HEK293T (cell line): ENCODE data around the gene STPG1.

Source experiments
- CTCF ChIA-PET: fragments of 350-600 bp; formaldehyde crosslinking; extraction: SDS; loops from one replicate; lab custom pipeline; 2021; ENCODE audit warnings: antibody characterized with exemption, inconsistent platforms; lab: Yijun Ruan, JAX
- POLR2A ChIA-PET: fragments of 350-600 bp; formaldehyde crosslinking; extraction: SDS; loops from one replicate; lab custom pipeline; 2020; ENCODE audit warnings: antibody characterized with exemption, inconsistent platforms; lab: Yijun Ruan, JAX
- DNase-seq: peaks from one replicate; pipeline ENCODE4 v3.0.0; 2012; ENCODE audit warnings: mixed read lengths; ENCODE audit errors: extremely low spot score
- ARNT ChIP-seq: fragments of 450-650 bp; IDR thresholded peaks from 2 replicates; pipeline ENCODE4 v1.6.1; 2017; ENCODE audit warnings: mild to moderate bottlenecking
- BHLHE40 ChIP-seq: fragments of 450-650 bp; IDR thresholded peaks from 2 replicates; pipeline ENCODE4 v1.6.1; 2016; ENCODE audit warnings: mild to moderate bottlenecking, moderate library complexity, borderline replicate concordance
- CTBP1 ChIP-seq: fragments of 450-650 bp; IDR thresholded peaks from 2 replicates; pipeline ENCODE4 v1.6.1; 2016; ENCODE audit warnings: borderline replicate concordance
- ELF4 ChIP-seq: fragments of 450-650 bp; IDR thresholded peaks from 2 replicates; pipeline ENCODE4 v1.6.1; 2017; ENCODE audit warnings: antibody characterized with exemption
- FOXA1 ChIP-seq: fragments of 450-650 bp; IDR thresholded peaks from 2 replicates; pipeline ENCODE4 v1.6.1; 2016; ENCODE audit warnings: mild to moderate bottlenecking
- FOXK2 ChIP-seq: fragments of 450-650 bp; IDR thresholded peaks from 2 replicates; pipeline ENCODE4 v1.6.1; 2016; ENCODE audit warnings: mild to moderate bottlenecking
- FOXM1 ChIP-seq: fragments of 450-650 bp; IDR thresholded peaks from 2 replicates; pipeline ENCODE4 v1.6.1; 2017; ENCODE audit warnings: mild to moderate bottlenecking, borderline replicate concordance
- HDGF ChIP-seq: fragments of 450-650 bp; IDR thresholded peaks from 2 replicates; pipeline ENCODE4 v1.6.1; 2017; ENCODE audit warnings: antibody characterized with exemption, borderline replicate concordance
- L3MBTL2 ChIP-seq: fragments of 450-650 bp; conservative IDR thresholded peaks from 2 replicates; pipeline ENCODE4 v1.6.1; 2016; ENCODE audit warnings: mild to moderate bottlenecking
- LEF1 ChIP-seq: fragments of 450-650 bp; IDR thresholded peaks from 2 replicates; pipeline ENCODE4 v1.6.1; 2017; ENCODE audit warnings: mild to moderate bottlenecking, borderline replicate concordance
- NFRKB ChIP-seq: fragments of 450-650 bp; IDR thresholded peaks from 2 replicates; pipeline ENCODE4 v1.6.1; 2016; ENCODE audit warnings: mild to moderate bottlenecking, moderate library complexity
- PKNOX1 ChIP-seq: fragments of 450-650 bp; IDR thresholded peaks from 2 replicates; pipeline ENCODE4 v1.6.1; 2016
- SP1 ChIP-seq: fragments of 450-650 bp; IDR thresholded peaks from 2 replicates; pipeline ENCODE4 v1.6.1; 2017
- SUZ12 ChIP-seq: fragments of 450-650 bp; IDR thresholded peaks from 2 replicates; pipeline ENCODE4 v1.6.1; 2016; ENCODE audit warnings: mild to moderate bottlenecking
- TARDBP ChIP-seq: fragments of 450-650 bp; IDR thresholded peaks from 2 replicates; pipeline ENCODE4 v1.6.1; 2016
- ZNF384 ChIP-seq: fragments of 450-650 bp; IDR thresholded peaks from 2 replicates; pipeline ENCODE4 v1.6.1; 2016

Gene STPG1

GRCh38 chr1:24441996-24442668 is 28.6 kb upstream of the STPG1 start:
- CTCF ChIA-PET, result interaction anchor here (0.7 to 1.6 kb wide), 2 partner anchors 27 to 100 kb away, joined by 3 to 6 read pairs; partner anchors contain the start of gene NIPAL3
- POLR2A ChIA-PET, result no interaction called here

GRCh38 chr1:24441480-24441879 is 27.9 kb upstream of the STPG1 start:
- no peak for TF ChIP-seq FOXM1
- no peak for TF ChIP-seq FOXA1
- no peak for TF ChIP-seq CTBP1
- no peak for TF ChIP-seq SP1
- no peak for TF ChIP-seq FOXK2
- no peak for TF ChIP-seq ELF4
- TF ChIP-seq ZNF384, result no peak
- TF ChIP-seq NFRKB, result no peak
- no peak for TF ChIP-seq BHLHE40
- no peak for TF ChIP-seq LEF1
- ChIA-PET POLR2A (no interaction called here), CTCF (no interaction called here)
- DNase-seq, result no peak

More at GRCh38 chr1:24441996-24442668, 28.6 kb upstream of the STPG1 start:
- no peak for TF ChIP-seq SP1
- no peak for TF ChIP-seq CTBP1
- TF ChIP-seq BHLHE40, result no peak
- TF ChIP-seq ELF4, result no peak
- TF ChIP-seq NFRKB, result no peak
- TF ChIP-seq L3MBTL2, result no peak
- no peak for TF ChIP-seq FOXK2
- TF ChIP-seq PKNOX1, result no peak
- TF ChIP-seq ARNT, result no peak
- no peak for TF ChIP-seq LEF1
- no peak for TF ChIP-seq TARDBP
- TF ChIP-seq FOXA1, result no peak
- TF ChIP-seq FOXM1, result no peak
- no peak for DNase-seq

- CTCF ChIA-PET, result interaction anchor here (1.2 kb wide), 1 partner anchor 25 kb away, joined by 4 read pairs; the partner anchor contains the start of gene NIPAL3
- TF ChIP-seq LEF1 (no peak), TARDBP (no peak), FOXA1 (no peak), SUZ12 (no peak), FOXK2 (no peak), FOXM1 (no peak), SP1 (no peak), BHLHE40 (no peak), CTBP1 (no peak)
- DNase-seq, result no peak
- POLR2A ChIA-PET, result no interaction called here
Observed at GRCh38 chr1:24440436-24440835, 26.9 kb upstream of the STPG1 start.

GRCh38 chr1:24438423-24438901 is 24.9 kb upstream of the STPG1 start:
- ChIA-PET CTCF (interaction anchor here (0.7 kb wide), 1 partner anchor 232 kb away, joined by 3 read pairs; no protein-coding TSS in a partner anchor), POLR2A (no interaction called here)

GRCh38 chr1:24437631-24438396 is 24.2 kb upstream of the STPG1 start:
- ChIA-PET POLR2A (no interaction called here), CTCF (interaction anchor here (0.7 kb wide), 1 partner anchor 231 kb away, joined by 3 read pairs; no protein-coding TSS in a partner anchor)
- no peak for DNase-seq
- TF ChIP-seq NFRKB (no peak), L3MBTL2 (no peak), CTBP1 (no peak), ARNT (no peak), TARDBP (no peak), SUZ12 (no peak), FOXA1 (no peak), ZNF384 (no peak), HDGF (no peak), ELF4 (no peak), BHLHE40 (no peak), PKNOX1 (no peak), FOXK2 (no peak), LEF1 (no peak), SP1 (no peak), FOXM1 (no peak)

More at GRCh38 chr1:24438423-24438901, 24.9 kb upstream of the STPG1 start:
- DNase-seq, result no peak
- TF ChIP-seq ZNF384 (no peak), TARDBP (no peak), HDGF (no peak), NFRKB (no peak), BHLHE40 (no peak), SUZ12 (no peak), CTBP1 (no peak), FOXA1 (no peak), LEF1 (no peak), PKNOX1 (no peak), ELF4 (no peak), L3MBTL2 (no peak), ARNT (no peak), FOXM1 (no peak), SP1 (no peak)
